HG02884 (cell line): ENCODE measurements around the gene PRELP.
"Not testable (repeated sequence)": the region's sequence is repeated elsewhere in the genome, so short reads cannot be mapped to it uniquely, and the experiment has no call there.

ENCODE experiments used
- ATAC-seq: cut with Tn5 transposase; IDR thresholded peaks from one replicate; pipeline ENCODE4 v1.9.1; 2021; ENCODE audit warnings: mild to moderate bottlenecking, moderate library complexity; ENCODE audit not compliant: unreplicated experiment

PRELP gene

DNA sequence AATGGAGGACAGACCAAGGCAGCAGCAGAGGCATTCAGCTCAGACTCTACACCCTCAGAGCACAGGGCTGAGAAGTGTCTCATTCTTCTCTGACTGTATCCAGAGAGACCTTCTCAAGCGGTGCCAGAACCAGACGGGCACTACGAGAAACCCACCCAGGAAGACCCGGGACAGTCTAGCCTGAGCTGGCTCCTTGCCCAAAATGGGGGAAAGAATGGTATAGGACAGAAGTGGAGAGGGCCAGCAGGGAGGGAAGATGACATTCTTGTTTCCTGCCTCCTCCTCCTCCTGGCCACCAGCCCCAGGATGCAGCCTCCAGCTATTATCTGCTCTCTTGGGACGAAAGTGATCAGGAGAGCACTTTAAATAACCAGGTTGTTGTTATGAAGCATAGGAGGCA, 22.6 kb upstream of the PRELP start:
- ATAC-seq: no peak

DNA sequence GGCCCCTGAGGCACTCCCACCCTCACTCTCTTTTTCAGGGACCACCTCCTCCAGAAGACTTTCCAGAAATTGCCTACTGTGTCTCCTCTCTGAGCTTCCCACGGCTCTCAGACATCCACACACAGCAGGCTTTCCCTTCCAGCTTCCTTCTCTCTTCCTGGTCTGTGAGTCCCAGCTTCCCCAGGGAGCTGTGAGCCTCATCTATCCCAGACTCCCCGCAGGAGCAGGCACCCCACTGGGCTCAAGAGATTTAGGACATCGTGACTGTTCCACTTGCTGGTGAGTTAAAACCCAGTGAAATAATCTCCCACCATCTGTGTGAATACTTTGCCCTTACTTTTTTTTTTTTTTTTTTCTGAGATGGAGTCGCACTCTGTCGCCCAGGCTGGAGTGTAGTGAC, 22.0 kb upstream of the PRELP start:
- no peak for ATAC-seq

DNA sequence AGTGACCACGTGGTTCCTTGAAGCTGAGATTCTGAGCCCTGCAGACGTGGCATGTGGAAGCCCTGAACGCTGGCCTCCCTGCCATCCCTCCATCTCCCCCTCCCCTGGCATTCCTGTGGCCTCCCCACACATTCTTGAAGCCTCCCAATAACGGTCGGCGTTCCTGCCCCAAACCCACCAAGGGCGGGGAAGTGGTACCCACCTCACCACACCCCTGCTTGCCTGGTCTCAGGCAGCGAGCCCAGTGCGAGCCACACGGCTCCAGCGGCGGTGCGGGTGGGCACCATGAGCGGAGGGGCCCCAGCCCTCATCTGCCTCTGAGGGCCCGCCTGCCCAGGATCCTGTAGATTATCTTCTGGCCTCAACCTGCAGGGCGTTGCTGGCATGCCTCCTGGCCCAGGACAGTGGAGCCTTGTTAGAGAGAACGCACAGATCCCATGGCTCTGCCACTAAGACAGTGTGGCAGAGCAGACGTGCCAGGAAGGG, 20.6 kb upstream of the PRELP start:
- ATAC-seq: no peak

DNA sequence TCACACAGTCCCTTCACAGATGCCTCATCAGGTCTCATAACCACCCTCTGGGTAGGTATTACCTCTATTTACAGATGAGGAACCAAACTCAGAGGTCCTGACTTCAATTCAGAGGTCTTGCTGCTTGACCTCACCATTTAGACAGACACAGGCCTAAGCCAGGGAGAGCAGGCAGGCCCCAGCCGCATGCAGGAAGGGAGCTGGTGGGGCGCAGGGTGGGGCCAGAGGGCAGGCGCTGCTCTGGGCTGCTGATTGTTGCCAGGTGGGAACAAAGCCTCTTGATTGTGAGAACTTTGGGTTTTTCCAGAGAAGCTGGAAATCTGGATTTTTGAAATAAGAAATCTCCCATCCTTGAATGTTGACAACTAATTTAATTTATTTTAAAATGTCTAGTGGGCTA, 19.9 kb upstream of the PRELP start:
- ATAC-seq: no peak

DNA sequence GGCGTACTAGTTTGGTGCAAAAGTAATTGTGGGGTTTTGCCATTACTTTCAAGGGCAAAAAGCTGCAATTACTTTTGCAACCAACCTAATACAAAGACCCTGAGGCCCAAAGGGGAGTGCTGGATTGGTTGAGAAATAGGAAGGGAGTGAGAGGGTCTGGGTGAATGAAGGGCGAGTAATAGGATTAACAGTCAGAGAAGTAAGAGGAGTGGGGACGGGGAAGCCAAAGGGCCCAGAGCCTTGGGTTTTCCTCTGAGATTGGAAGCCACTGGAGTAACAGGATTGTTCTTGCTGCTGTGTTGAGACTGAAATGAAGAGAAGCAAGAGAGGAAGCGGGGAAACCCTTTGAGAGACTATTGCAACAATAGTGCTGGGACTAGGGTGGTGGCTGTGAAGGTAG, 19.0 kb upstream of the PRELP start:
- ATAC-seq: no peak

DNA sequence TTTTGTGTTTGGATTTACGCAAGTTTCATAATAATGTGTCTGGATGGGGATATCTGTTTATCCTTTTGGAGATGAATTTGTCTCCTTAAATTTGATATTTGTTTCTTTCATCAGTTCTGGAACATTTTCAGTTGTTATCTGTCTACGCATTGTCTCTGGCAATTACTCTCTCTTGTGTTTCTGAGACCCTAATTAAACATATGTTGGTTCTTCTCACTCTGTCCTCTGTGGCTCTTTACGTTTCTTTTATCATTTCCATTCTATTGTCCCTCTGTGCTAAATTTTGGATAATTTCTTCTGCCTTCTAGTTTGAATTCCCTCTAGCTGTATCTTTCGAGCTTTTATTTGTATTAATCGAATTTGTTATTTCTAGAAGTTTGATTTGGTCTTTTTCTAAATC, 17.5 kb upstream of the PRELP start:
- no peak for ATAC-seq

DNA sequence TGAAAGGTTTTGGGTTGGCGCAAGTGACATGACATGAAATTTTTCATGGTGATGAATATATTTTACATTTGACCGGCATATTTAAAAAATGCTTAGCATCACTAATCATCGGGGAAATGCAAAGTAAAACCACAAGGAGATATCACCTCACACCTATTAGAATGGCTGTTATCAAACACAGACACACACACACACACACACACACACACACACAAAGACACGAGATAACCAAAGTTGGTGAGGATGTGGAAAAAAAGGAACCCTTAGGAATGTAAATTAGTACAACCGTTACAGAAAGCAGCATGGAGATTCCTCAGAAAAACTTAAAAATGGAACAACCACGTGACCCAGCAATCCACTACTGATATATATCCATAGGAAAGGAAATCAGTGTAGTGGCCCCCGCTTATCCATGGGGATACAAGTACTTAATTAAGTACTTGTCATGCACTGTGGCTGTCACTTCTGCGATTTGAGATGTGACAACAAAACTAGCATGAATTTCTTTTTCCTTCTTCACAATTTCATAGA, 15.9 kb upstream of the PRELP start:
- ATAC-seq: no peak

DNA sequence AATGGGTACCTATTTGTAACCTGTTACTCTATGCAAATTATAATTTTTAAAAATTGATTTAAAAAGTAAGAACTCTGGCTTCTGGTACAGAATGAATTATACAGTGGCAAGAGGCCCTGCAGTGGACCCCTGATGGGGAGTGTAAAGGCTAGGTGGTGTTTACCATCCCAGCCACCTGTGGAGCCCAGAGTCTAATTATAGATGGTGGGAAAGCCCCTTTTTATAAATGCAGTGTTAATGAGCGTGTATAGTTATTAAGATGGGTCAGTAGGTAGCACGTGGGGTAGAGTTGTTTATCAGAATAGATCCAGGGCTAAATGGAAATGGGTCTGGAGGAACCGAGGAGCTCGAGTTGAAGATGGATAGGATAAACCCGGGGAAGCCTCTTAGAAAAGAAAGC, 13.9 kb upstream of the PRELP start:
- no peak for ATAC-seq

DNA sequence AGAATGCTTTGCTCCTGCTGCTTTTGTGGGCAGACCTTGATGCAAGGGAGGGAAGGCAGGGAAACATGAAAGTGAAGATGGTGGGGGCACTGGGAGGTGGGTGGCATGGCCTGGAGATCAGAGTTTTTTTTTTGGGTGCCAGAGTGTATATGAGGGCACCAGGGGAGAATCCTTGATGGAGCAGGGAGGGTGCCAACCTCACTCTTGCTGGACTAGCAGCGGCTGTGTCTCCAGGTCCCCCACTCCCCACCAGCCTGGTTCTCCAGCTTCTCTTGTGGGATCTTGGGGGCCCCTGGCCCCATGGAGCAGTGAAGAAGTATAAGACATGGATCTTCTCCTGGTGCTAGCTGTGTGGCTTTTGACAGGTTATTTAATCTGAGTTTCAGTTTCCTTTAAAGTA, 13.5 kb upstream of the PRELP start:
- ATAC-seq: no peak

DNA sequence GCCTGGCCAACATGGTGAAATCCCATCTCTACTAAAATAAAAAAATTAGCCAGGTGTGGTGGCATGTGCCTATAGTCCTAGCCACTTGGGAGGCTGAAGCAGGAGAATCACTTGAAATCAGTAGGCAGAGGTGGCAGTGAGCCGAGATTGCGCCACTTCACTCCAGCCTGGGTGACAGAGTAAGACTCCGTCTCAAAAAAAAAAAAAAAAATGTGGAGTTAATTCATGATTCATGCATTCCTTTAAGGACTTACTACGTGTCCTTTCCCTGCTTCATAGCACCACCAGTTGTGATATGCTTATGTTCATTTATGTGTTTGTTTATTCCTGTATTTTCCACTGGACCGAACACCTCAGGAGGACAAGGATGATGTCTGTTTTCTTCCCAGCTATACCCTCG, 12.7 kb upstream of the PRELP start:
- no peak for ATAC-seq

DNA sequence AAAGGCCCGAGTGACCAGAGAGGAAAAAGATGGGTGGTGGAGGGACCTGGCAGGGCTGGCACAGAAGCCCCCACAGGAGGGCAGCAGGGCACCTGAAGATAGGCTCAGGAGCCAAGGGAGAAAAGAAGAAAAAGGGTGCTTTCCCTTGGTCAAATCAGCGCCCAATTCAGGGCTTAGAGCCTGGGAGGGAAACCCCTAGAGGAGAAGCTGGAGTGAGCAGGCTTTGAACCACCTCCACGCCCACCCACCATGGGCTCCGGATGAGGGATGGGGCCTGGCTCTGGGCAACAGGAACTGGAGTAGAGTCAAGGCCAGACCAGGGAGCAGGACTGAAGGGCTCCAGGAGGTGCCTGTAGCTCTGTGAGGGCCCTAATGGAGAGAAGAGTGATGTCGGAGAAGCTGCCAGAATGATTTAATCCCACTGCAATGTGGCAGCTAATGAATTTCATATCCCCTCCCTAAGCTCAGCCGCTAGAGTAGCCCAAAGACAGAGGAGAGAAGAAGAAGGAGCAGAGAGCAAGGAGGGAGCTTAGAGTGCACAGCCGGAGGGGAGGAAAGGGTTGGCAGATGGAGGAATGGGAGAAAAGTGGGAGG, 12.0 kb upstream of the PRELP start:
- ATAC-seq: no peak

DNA sequence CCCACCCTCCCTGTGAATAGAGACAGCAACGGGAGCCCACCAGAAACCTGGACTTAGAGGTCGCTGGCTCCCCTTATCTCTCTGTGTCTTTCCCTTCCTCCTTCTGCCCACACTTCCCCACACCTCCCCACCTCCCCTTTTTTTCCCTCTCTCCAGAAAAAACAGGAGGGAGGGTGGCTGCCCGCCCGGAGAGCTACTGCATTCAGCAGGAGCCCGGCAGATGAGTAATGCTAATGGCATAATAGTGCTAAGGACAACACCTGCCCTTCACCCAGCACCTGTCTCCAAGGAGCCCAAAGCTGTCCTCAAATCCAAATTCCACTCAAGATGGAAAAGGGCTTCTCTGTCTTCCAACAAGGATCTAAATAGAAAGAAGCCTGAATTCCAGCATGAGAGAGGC, 11.4 kb upstream of the PRELP start:
- no peak for ATAC-seq

DNA sequence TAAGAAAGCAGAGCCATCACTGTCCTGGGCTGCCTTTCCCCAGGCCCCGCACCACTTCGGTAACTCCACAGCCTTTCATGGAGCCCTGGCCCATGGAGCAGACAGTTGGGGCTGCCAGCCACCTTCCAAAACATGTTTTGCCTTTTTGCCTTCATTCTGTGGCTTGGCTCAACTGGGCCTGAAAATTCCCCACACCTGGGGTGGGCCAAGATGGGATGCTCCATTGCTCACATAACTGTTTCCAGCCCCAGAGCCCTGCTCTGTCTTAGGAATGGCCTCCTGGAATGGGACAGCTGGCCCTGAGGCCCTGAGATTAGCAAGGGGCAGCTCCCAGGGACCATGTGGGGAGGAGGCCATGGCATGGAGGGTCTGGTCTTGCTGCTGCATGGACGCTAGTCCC, 10.9 kb upstream of the PRELP start:
- ATAC-seq: no peak

DNA sequence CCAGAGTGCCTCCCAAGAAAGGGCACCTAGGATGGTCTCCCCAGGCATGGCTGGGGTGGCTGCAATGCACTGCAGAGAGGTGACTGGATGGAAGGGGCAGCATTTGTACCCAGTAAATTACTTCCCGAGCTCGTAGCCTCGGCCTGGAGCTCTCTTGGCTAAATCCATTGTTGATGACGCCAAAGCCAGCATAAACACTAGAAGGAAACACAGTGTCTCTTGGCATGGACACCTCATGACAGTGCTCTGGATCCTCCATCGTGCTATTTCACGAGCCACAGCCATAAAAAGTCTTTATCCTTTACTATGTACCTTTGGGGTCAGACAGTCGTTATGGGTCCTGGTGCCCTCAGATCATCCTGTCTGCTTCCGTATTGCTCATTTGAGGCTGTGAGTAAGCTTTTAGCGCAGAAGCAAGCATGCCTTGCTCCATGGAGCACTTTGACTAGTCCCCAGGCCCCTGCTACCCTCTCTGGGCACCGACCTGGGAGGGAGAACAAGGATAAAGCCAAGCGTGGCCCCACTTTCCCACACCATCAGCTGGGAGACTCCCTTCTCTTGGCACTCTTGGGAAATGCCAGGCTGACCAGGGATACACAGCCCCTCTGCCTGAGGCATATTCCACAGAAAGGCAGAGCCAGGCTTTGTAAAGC, 10.3 kb upstream of the PRELP start:
- ATAC-seq: no peak

DNA sequence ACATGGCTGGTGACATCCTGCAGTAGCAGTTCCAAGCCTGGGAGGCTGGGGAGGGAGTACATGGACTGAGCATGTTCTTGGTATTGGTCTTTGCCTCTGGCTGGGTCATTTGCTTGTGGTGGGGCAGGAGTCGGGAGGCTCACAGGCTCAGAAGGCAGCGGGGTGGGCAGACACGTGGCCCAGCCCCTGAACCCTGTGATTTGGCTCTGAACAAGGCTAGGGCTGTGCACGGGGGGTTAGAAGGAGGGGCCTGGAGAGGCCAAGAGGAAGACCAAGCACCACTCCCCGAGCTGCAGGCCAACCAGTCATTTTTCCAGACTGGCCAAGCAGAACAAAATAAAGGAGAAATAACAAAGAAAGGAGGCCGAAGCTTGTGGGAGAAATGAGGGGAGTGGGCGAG, 9.7 kb upstream of the PRELP start:
- ATAC-seq: no peak

DNA sequence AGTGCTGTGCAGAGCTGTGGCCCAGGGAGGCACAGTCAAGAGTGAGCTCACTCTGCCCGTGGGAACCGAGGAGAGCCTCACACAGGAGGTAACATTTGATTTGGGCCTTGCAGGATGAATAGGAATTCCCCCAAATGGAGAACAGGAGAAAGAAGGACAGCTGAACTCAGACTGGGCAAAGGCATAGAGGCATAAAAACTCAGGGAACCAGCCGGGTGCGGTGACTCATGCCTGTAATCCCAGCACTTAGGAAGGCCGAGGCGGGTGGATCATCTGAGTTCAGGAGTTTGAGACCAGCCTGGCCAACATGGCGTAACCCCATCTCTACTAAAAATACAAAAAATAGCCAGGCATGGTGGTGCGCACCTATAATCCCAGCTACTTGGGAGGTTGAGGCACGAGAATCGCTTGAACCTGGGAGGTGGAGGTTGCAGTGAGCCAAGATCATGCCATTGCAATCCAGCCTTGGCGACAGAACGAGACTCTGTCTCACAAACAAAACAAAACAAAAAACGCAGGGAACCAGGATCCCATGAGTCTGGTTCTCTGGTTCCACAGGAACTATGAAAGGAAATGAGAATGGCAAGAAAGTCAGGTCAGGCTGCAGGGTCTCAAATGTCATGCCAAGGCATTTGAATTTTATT, 8.6 kb upstream of the PRELP start:
- not testable (repeated sequence) for ATAC-seq

DNA sequence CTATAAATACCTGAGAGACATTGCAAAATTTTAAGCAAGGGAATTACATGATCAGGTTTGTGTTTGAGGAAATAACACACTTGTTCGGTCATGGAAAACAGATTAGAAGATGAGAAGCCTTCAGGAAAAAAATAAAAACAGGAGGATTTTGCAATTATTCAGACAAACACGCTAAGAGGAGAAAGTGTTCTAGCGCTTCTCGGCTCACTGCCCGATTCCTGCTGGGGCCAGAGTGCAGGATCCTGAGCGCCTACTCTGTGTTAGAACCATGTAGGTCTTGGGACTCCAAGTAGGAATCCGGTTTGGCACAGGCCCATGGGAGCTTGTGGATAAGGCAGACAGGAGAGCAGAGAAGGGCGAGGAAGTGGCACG, 8.1 kb upstream of the PRELP start:
- ATAC-seq: no peak

DNA sequence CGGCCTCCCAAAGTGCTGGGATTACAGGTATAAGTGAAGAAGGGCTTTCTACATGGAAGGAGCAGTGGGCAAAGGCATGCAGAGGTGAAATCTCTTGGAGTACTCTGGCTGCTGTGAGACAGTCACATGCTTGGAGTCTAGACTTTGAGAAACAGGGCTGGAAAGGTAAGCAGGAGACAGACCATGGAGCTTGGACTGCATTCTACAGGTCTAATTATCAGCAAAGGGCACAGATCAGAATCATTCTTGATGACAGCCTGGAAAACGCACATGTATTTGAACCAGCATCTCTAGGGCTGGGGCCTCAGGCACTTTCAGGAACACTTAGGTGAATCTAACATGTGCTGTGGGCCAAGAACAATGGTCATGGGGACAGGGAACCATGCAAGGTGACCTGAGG, 7.3 kb upstream of the PRELP start:
- ATAC-seq: no peak

DNA sequence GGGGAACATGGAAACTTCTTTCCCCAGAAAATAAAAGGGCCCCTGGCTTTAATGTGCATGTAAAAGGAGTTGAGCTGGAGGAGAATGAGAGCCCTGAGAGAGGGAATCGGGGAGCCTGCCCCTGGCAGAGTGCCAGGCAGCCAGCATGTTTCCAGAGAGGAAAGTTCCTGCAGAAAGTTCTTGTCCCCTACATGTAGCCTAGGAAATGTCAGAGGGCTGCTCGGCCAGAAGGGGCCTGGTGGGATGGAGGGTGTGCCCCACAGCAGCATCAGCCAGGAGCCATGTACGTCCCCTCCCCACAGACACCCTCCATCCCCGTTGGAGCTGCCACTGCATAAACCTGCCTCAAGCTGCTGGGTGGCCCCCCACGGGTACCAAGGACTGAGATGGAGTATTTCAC, 5.4 kb upstream of the PRELP start:
- ATAC-seq: no peak

DNA sequence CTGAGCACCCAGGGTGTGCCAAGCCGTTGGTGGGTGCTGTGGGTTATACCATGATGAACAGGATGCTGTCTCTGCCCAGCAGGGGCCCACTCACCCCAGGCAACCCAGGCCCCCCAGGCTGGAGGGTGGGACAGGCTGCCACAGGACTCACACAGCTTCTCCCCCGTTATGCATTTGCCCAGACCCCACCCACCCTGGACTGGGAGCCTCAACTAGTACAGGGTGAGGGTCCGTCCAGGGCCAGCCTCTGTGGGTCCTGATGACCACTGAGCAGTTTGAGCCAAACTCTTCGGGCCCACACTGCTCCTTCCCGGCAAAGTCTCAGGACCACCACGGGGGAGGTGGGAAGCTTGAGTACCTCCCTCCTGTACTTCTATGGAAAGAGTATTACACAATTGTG, 3.8 kb upstream of the PRELP start:
- ATAC-seq: no peak

DNA sequence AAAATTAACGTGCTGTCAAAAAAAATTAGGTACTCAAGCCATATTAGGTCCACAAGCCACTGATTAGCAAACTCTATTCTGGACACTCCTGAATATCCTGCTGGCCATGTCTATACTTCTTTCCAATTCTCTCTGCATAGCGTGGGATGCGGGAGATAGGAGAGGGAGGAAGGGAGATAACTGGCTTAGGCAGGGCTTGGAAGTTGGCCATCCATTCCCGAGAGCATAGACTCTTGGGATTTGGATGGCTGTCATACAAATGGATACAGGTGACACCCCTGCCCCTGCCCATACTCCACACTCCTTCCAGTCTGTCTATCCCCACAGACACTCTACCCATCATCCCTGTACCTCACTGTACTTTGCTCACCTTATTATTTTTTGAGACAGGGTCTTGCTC, 2.3 kb upstream of the PRELP start:
- ATAC-seq: no peak

DNA sequence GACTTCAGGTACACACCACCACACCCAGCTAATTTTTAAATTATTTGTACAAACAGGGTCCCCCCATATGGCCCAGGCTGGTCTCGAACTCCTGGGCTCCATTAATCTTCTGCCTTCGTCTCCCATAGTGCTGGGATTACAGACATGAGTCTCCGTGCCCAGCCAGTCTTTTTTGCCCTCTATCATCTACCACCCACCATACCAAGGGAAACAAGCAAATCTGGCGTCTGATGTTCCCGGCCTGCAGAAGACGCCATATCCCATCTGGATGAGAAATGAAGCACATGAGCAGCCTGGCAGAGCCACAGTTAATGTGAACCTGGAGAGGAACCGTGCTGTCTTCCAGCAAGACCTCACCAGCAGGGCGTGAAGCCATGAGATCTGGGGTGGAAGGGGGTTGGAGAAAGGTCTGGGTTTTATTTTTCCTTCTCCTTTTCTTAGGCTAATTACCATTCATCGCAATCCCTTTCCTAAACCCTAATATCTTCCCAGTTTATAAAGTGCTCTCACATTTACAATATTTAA, 1.8 kb upstream of the PRELP start:
- no peak for ATAC-seq
